LNCAP (cell line): ENCODE measurements around the gene ESYT2.

Experiments used
- CTCF ChIP-seq: fragments of 450-650 bp; IDR thresholded peaks from 2 replicates; pipeline ENCODE4 v1.5.1; 2017; ENCODE audit warnings: mild to moderate bottlenecking

ESYT2 gene

GRCh38 chr7:158738841-158739240, 90.5 kb downstream of the ESYT2 start:
- no peak for TF ChIP-seq CTCF

GRCh38 chr7:158737064-158737695, 92.1 kb downstream of the ESYT2 start:
- no peak for TF ChIP-seq CTCF

- TF ChIP-seq CTCF: no peak
These were observed 93.4 kb downstream of the ESYT2 start for GRCh38 chr7:158735935-158736334.

GRCh38 chr7:158734861-158735260, 94.4 kb downstream of the ESYT2 start:
- no peak for TF ChIP-seq CTCF

- TF ChIP-seq CTCF: no peak
These were observed 95.4 kb downstream of the ESYT2 start for GRCh38 chr7:158733775-158734494.

- no peak for TF ChIP-seq CTCF
These were observed 96.1 kb downstream of the ESYT2 start for GRCh38 chr7:158733220-158733519.

- TF ChIP-seq CTCF: no peak; the same call in 1 of the 2 replicates
These were observed 96.7 kb downstream of the ESYT2 start for GRCh38 chr7:158732494-158733219.
